ENCODE data around the gene RALY. TPM values are rescaled to one million over a fixed set of nuclear protein-coding genes. Genes with fewer than 3 reads are reported as not detected.

The RALY gene
- total RNA-seq, 1 experiment from 2014 or later: 185 TPM

GRCh38 chr20:34108616-34109174, 115.0 kb downstream of the RALY start:
- intact Hi-C loops (cut with micrococcal nuclease; ENCODE audit: unreplicated experiment): no loop called here
- no peak overlapping the region for H3K4me3 ChIP-seq (ENCODE audit: low read depth, low read length, poor library complexity, severe bottlenecking)
- no peak for DNase-seq (ENCODE audit: low spot score)
- peaks cover 50% of the 10 kb centered on the region for H3K36me3 ChIP-seq (ENCODE audit: insufficient read depth, low read length, poor library complexity, severe bottlenecking)
- peaks cover 25% of the 10 kb centered on the region for H3K4me1 ChIP-seq (ENCODE audit: insufficient read depth, low read length, poor library complexity, severe bottlenecking)
- TF ChIP-seq EZH2 (IDR thresholded peaks at IDR 0.05; ENCODE audit: borderline replicate concordance, low read depth, low read length, poor library complexity, severe bottlenecking) (no peak), CTCF (conservative IDR thresholded peaks at IDR 0.05; ENCODE audit: low read depth, low read length) (no peak)
- no peaks in the 10 kb centered on the region for H3K9me3 ChIP-seq (ENCODE audit: low read depth, low read length, poor library complexity, severe bottlenecking)
- H3K27me3 ChIP-seq (replicated peaks; ENCODE audit: insufficient read depth, low read depth, low read length, poor library complexity): no peaks in the 10 kb centered on the region
- CTCF ChIA-PET: no interaction called here
- POLR2A ChIA-PET (ENCODE audit: low non-redundant PET): no interaction called here
- no peak overlapping the region for H3K27ac ChIP-seq (ENCODE audit: low read depth, low read length, poor library complexity, severe bottlenecking)
- no TSS peak for BruUV-seq (replicated peaks)

- peaks cover 25% of the 10 kb centered on the region for H3K4me1 ChIP-seq (ENCODE audit: insufficient read depth, low read length, poor library complexity, severe bottlenecking)
- H3K36me3 ChIP-seq (ENCODE audit: insufficient read depth, low read length, poor library complexity, severe bottlenecking): peaks cover 42% of the 10 kb centered on the region
- POLR2A ChIA-PET (ENCODE audit: low non-redundant PET): no interaction called here
These were observed 115.7 kb downstream of the RALY start for GRCh38 chr20:34109442-34109841.

GRCh38 chr20:34110025-34110744, 116.5 kb downstream of the RALY start:
- BruUV-seq (replicated peaks): no TSS peak
- Histone ChIP-seq H3K27me3 (replicated peaks; ENCODE audit: insufficient read depth, low read depth, low read length, poor library complexity) (no peaks in the 10 kb centered on the region), H3K4me3 (ENCODE audit: low read depth, low read length, poor library complexity, severe bottlenecking) (peak overlapping the region; percentile 98), H3K4me1 (ENCODE audit: insufficient read depth, low read length, poor library complexity, severe bottlenecking) (peaks cover 25% of the 10 kb centered on the region), H3K27ac (ENCODE audit: low read depth, low read length, poor library complexity, severe bottlenecking) (peak overlapping the region; percentile 99), H3K9me3 (ENCODE audit: low read depth, low read length, poor library complexity, severe bottlenecking) (no peaks in the 10 kb centered on the region), H3K36me3 (ENCODE audit: insufficient read depth, low read length, poor library complexity, severe bottlenecking) (peaks cover 35% of the 10 kb centered on the region)
- CTCF ChIA-PET: no interaction called here
- TF ChIP-seq EZH2 (IDR thresholded peaks at IDR 0.05; ENCODE audit: borderline replicate concordance, low read depth, low read length, poor library complexity, severe bottlenecking) (no peak), CTCF (conservative IDR thresholded peaks at IDR 0.05; ENCODE audit: low read depth, low read length) (no peak)
- POLR2A ChIA-PET (ENCODE audit: low non-redundant PET): no interaction called here
- DNase-seq (ENCODE audit: low spot score): no peak
- intact Hi-C loops (cut with micrococcal nuclease; ENCODE audit: unreplicated experiment): no loop called here

More at GRCh38 chr20:34109442-34109841, 115.7 kb downstream of the RALY start:
- CTCF ChIA-PET: no interaction called here
- no peak overlapping the region for H3K27ac ChIP-seq (ENCODE audit: low read depth, low read length, poor library complexity, severe bottlenecking)
- TF ChIP-seq EZH2 (IDR thresholded peaks at IDR 0.05; ENCODE audit: borderline replicate concordance, low read depth, low read length, poor library complexity, severe bottlenecking) (no peak), CTCF (conservative IDR thresholded peaks at IDR 0.05; ENCODE audit: low read depth, low read length) (no peak)
- BruUV-seq (replicated peaks): no TSS peak
- no peak overlapping the region for H3K4me3 ChIP-seq (ENCODE audit: low read depth, low read length, poor library complexity, severe bottlenecking)
- DNase-seq (ENCODE audit: low spot score): no peak
- H3K27me3 ChIP-seq (replicated peaks; ENCODE audit: insufficient read depth, low read depth, low read length, poor library complexity): no peaks in the 10 kb centered on the region
- intact Hi-C loops (cut with micrococcal nuclease; ENCODE audit: unreplicated experiment): no loop called here
- no peaks in the 10 kb centered on the region for H3K9me3 ChIP-seq (ENCODE audit: low read depth, low read length, poor library complexity, severe bottlenecking)
